GM10266 (cell line): ENCODE results near the gene KCNMA1.

ENCODE experiments used
- DNase-seq: peaks from one replicate; pipeline ENCODE4 v3.0.0; 2012; ENCODE audit errors: extremely low spot score
- TF ChIP-seq, protein P1 (sequence below): IDR thresholded peaks from 2 replicates; pipeline ENCODE4 v1.5.1; 2012; ENCODE audit warnings: mild to moderate bottlenecking, low read depth; ENCODE audit not compliant: control insufficient read depth, insufficient read depth; ENCODE audit errors: missing control alignments

Gene KCNMA1

DNA sequence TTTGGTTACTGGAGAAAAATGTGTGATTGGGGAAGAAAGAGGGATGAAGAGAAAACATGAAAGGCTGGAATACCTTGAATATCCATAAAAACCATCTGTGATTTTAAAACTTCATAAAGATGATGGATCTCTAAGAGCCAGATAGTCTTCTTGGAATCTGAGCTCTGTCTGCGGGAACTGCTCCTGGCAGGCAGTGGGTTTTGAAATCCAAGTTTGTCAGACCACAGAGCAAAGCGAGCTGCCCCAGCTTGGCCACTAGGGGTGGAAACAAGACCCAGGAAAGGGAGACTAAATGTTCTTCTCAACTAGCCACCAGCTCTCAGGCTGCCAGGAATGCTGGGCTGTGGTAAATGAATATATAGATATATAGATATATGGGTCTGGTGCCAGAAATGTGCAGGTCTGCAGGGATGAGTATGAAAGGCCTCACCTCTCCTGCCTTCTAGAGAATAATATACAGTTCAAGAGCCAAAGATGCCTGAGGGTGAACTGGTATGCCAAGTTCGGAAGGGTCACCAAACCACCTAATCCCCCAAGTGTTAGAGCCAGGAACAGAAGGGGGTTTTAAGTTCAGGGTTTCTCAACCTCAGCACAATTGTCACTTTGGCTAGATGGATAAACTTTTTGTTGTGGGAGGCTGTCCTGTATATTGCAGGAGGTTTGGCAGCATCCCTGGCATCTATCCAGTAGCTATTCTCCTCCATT, 208.8 kb downstream of the KCNMA1 start:
- TF ChIP-seq, protein P1, sequence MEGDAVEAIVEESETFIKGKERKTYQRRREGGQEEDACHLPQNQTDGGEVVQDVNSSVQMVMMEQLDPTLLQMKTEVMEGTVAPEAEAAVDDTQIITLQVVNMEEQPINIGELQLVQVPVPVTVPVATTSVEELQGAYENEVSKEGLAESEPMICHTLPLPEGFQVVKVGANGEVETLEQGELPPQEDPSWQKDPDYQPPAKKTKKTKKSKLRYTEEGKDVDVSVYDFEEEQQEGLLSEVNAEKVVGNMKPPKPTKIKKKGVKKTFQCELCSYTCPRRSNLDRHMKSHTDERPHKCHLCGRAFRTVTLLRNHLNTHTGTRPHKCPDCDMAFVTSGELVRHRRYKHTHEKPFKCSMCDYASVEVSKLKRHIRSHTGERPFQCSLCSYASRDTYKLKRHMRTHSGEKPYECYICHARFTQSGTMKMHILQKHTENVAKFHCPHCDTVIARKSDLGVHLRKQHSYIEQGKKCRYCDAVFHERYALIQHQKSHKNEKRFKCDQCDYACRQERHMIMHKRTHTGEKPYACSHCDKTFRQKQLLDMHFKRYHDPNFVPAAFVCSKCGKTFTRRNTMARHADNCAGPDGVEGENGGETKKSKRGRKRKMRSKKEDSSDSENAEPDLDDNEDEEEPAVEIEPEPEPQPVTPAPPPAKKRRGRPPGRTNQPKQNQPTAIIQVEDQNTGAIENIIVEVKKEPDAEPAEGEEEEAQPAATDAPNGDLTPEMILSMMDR, result no peak
- DNase-seq, result no peak

DNA sequence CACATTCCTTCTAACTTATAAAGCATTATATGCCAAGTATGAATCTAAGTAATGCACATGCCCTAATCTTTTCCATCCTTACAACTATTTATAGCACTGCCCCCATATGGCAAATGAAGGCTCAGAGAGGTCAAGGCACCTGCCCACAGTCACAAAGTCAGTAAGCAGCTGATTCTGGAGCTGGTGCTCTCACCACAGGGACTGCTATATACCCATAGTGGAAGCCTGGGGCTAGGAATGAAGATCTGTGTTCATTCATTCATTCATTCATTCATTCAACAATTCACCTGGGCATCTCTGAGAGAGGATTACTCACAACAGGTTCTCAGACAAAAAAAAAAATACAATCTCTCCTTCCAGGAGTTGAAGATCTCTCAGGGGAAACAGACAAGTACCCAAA, 213.4 kb downstream of the KCNMA1 start:
- DNase-seq, result no peak
- TF ChIP-seq, protein P1, result no peak

- TF ChIP-seq, protein P1, result no peak
Measured at GRCh38 chr10:77422491-77423338, 214.9 kb downstream of the KCNMA1 start.

DNA sequence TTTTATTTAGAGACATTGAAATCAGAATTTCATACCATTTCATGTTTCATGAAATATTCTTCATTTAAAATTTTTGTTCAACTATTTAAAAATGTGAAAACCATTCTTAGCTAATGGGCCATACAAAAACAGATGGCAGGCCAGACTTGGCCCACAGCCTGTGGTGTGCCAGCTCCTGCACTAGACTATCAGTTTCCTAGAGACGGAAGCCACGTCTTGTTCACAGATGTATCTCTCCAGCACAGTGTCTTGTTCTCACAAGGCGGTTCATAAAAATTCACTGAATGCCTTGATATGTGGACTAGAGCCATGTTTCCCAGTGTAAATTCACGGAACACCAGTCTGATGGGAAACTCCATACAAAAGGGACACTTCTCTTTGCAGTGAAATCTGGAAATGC, 216.0 kb downstream of the KCNMA1 start:
- no peak for DNase-seq
- TF ChIP-seq, protein P1, result no peak

More at GRCh38 chr10:77422491-77423338, 214.9 kb downstream of the KCNMA1 start:
- no peak for DNase-seq

- TF ChIP-seq, protein P1, result no peak
- no peak for DNase-seq
Measured at GRCh38 chr10:77420947-77421523, 216.6 kb downstream of the KCNMA1 start.

GRCh38 chr10:77419979-77420378, 217.6 kb downstream of the KCNMA1 start:
- TF ChIP-seq, protein P1, result no peak

GRCh38 chr10:77419056-77419455, 218.6 kb downstream of the KCNMA1 start:
- TF ChIP-seq, protein P1, result no peak
- no peak for DNase-seq

More at GRCh38 chr10:77419979-77420378, 217.6 kb downstream of the KCNMA1 start:
- DNase-seq, result no peak
